Esophagus squamous epithelium (tissue), 5 donors: ENCODE results near the gene FRMD4A. TPM values are rescaled to one million over a fixed set of nuclear protein-coding genes. Genes with fewer than 3 reads are reported as not detected.

ENCODE experiments used
- DNase-seq: peaks from one replicate; lab custom pipeline; 2025; lab: John Stamatoyannopoulos, UW
- H3K27ac ChIP-seq, 4 donors: fragments of 200-600 bp; sonication (generic); one replicate each; pipeline ENCODE4 v1.5.1; 2016 to 2019; ENCODE audit warnings: mild to moderate bottlenecking in 1 of 4
- H3K27me3 ChIP-seq, 4 donors: fragments of 200-600 bp; sonication (generic); 1 replicate in 3 of 4; 2 replicates in 1 of 4; pipeline versions ENCODE4 v1.5.1 to v1.6.0; 2017 to 2021; ENCODE audit warnings: antibody characterized with exemption in 1 of 4
- H3K36me3 ChIP-seq, 3 donors: fragments of 200-600 bp; sonication (generic); one replicate each; pipeline ENCODE4 v1.5.1; 2016 to 2019
- H3K4me1 ChIP-seq, 3 donors: fragments of 200-600 bp; sonication (generic); one replicate each; pipeline ENCODE4 v1.5.1; 2017 to 2019
- H3K4me3 ChIP-seq, 4 donors: fragments of 200-600 bp; sonication (generic); 1 replicate in 3 of 4; 2 replicates in 1 of 4; pipeline ENCODE4 v1.5.1; 2016 to 2019; ENCODE audit warnings: mild to moderate bottlenecking in 2 of 4, moderate library complexity in 1 of 4
- H3K9me3 ChIP-seq, 3 donors: fragments of 200-600 bp; sonication (generic); one replicate each; pipeline ENCODE4 v1.5.1; 2016 to 2019
- POLR2A ChIP-seq, 4 donors: fragments of 450-650 bp; IDR thresholded peaks; one replicate each; pipeline ENCODE4 v1.6.1; 2017; ENCODE audit warnings: antibody characterized with exemption in 4 of 4, mild to moderate bottlenecking in 4 of 4, moderate library complexity in 3 of 4
- WGBS, 2 donors: methylation state at CpG; one replicate each; pipeline ENCODE4 v1.1.5; 2018; 5-methylcytosine and 5-hydroxymethylcytosine counted together
- intact Hi-C: fragments of 100-400 bp; cut with DNase I; formaldehyde crosslinking; loops from one replicate; pipeline ENCODE4 v1.15.0; 2022
- total RNA-seq, 4 donors: library from RNA; depleted of rRNA; stranded (reverse); fragments of >200 nt; gene quantifications; one replicate each; pipeline ENCODE4 v1.1.0, GENCODE V29; 2016
- TF ChIP-seq, protein P1 (sequence below), 6 experiments: fragments of 450-650 bp in 4 of 6; fragments of 200-600 bp in 2 of 6; sonication (generic) in 2 of 6; IDR thresholded peaks; one replicate each; pipeline ENCODE4 v1.5.1; 2016 to 2019; ENCODE audit warnings: antibody characterized with exemption in 6 of 6, mild to moderate bottlenecking in 4 of 6, moderate library complexity in 4 of 6
- donor health status: DM: yes; HTN: yes; CAD: no.

The FRMD4A gene
- total RNA-seq, 4 donors from 2014 or later = 7.3 to 15.3 (median 8.6) TPM

DNA sequence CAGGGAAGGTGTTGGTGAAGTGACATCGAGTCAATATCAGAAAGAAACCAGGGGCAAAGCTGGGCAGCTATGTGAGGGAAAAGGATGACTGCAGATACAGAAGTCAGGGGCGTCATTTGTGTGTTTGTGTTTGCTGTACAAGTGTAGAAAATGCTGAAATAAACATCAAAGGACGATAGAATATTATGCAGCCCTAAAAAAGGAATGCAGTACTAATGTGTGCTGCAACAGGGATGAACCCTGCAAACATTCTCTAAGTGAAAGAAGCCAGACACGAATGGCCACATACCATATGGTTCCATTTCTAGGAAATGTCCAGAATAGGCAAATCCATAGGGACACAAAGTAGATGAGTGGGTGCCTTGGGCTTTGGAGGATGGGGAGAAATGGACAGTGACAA is 610.0 kb downstream of the FRMD4A start:
- H3K4me3 ChIP-seq = no peak overlapping the region
- H3K27ac ChIP-seq = no peak overlapping the region
- no peak for DNase-seq
- H3K27me3 ChIP-seq = no peaks in the 10 kb centered on the region
- no peaks in the 10 kb centered on the region for H3K9me3 ChIP-seq
- TF ChIP-seq POLR2A (IDR thresholded peaks at IDR 0.05) = no peak
- WGBS, 2 donors = 78 to 83% methylated on average over 4 of the region's 4 CpGs
- peaks cover 12 to 47% (median 26%) of the 10 kb centered on the region in 3 donors for H3K4me1 ChIP-seq
- H3K36me3 ChIP-seq = no peaks in the 10 kb centered on the region
- intact Hi-C loops = no loop called here

DNA sequence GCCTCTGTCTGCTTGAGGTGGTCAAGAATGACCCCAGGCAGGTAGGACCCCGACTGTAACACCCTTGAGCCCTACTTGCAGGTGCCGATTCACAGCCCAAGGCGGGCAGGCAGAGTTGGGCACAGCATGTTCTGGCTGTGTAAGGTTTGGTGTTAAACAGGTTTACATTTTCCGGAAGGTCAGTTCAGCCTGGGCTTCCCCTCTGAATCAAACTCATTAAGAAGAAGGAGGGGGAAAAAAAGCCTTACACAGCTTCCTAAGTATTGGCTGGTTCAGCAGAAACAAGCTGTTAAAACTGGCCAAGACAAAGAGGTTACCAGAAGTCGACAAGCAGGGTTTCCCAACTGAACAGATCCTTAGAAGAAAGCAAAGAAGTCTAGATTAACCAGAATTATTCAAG is 611.3 kb downstream of the FRMD4A start:
- no peak for DNase-seq
- peaks cover 12 to 44% (median 26%) of the 10 kb centered on the region in 3 donors for H3K4me1 ChIP-seq

DNA sequence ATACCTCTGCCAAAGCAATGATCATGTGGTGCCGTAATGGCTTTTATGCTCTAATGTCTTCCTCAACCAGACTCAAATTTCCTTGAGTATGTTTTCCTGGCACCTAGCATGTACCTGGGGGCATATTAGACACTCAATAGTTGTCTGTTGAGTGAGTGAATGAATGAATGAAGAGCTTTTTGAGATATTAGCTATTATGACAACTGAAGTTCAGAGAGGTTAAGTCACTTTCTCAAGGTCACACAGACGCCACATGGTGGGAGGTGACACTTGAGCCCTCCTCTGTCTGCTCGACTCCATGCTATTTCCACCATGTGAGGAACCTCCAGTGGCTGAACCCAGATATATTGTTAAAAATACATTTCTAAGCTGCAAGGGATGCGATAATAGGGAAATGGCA is 611.9 kb downstream of the FRMD4A start:
- Histone ChIP-seq H3K4me1 (peaks cover 12 to 41% (median 26%) of the 10 kb centered on the region in 3 donors), H3K27ac (peak overlapping the region; percentile 43 to 87 (median 72)), H3K9me3 (no peaks in the 10 kb centered on the region), H3K4me3 (peak overlapping the region in 2 of 4 donors; percentile 42 to 60), H3K36me3 (no peaks in the 10 kb centered on the region), H3K27me3 (no peaks in the 10 kb centered on the region)
- TF ChIP-seq, protein P1, sequence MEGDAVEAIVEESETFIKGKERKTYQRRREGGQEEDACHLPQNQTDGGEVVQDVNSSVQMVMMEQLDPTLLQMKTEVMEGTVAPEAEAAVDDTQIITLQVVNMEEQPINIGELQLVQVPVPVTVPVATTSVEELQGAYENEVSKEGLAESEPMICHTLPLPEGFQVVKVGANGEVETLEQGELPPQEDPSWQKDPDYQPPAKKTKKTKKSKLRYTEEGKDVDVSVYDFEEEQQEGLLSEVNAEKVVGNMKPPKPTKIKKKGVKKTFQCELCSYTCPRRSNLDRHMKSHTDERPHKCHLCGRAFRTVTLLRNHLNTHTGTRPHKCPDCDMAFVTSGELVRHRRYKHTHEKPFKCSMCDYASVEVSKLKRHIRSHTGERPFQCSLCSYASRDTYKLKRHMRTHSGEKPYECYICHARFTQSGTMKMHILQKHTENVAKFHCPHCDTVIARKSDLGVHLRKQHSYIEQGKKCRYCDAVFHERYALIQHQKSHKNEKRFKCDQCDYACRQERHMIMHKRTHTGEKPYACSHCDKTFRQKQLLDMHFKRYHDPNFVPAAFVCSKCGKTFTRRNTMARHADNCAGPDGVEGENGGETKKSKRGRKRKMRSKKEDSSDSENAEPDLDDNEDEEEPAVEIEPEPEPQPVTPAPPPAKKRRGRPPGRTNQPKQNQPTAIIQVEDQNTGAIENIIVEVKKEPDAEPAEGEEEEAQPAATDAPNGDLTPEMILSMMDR (IDR thresholded peaks at IDR 0.05) = no peak
- no peak for TF ChIP-seq POLR2A (IDR thresholded peaks at IDR 0.05)
- intact Hi-C loops = no loop called here
- no peak for DNase-seq
- WGBS, 2 donors = 62 to 69% methylated on average over 3 of the region's 4 CpGs

More for the DNA sequence above, 611.3 kb downstream of the FRMD4A start:
- WGBS, 2 donors = 24 to 38% methylated on average over 3 to 5 of the region's 5 CpGs
- Histone ChIP-seq H3K9me3 (no peaks in the 10 kb centered on the region), H3K36me3 (no peaks in the 10 kb centered on the region), H3K27me3 (no peaks in the 10 kb centered on the region), H3K4me3 (no peak overlapping the region), H3K27ac (peak overlapping the region in 3 of 4 donors; percentile 43 to 87 (median 71))
- intact Hi-C loops = no loop called here
- TF ChIP-seq, protein P1 (IDR thresholded peaks at IDR 0.05) = no peak
- no peak for TF ChIP-seq POLR2A (IDR thresholded peaks at IDR 0.05)

DNA sequence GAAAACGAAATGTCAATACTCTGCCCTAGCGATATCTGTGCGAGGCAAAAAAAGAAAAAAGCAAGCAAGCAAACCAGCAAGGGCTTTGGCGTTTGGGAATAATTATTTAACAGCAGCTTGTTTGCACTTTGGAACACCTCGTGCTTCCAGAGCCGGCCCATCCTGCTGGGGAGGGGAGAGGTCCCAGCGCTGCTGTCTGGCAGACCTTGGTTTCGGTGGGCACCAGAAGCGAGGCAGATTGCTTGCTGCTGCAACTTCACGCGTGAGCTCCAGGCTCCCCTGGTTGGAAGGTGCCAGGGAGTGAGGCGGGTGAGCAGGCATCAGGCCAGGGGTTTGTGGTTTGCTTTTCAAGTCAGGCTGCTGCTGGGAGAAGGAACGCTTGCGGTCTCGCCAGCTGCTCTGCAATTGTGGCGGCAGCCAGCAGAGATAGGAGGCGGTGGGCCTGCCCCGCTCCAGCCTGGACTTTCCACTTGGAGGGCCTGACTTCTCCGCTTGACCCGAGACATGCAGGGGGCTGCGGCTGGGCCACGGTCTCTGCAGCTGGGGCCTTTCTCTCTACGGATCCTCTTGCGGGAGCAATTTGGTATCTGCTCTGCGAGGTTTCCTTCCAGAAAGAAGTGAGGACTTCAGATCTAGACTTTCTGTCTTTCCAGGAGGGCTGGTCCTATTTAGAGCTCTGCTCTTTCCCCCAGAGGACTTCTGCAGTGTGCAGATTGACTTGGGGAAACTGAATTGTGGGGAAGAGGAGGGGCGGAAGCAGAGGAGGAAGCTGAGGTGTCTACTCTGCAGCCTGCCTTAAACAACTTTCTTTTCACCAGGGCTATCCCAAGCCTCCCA is 612.6 kb downstream of the FRMD4A start:
- no peaks in the 10 kb centered on the region for H3K9me3 ChIP-seq
- no peaks in the 10 kb centered on the region for H3K36me3 ChIP-seq

DNA sequence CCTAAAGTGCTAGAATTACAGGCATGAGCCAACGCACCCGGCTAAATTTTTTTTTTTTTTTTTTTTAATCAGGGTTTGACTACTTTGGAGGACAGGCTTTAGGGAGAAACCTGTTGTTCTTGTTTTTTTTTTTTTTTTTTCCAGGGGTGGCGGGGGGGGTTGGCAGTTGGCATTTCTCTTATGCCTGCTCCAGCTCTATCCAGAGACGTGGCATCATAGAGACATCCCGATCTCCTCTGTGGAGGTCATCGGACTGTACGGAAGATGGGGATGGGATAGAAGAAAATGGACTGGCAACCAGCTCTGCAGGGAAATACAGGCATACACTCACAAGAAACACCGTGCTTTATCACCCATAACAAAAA is 613.2 kb downstream of the FRMD4A start:
- TF ChIP-seq, protein P1 (IDR thresholded peaks at IDR 0.05) = no peak
- TF ChIP-seq POLR2A (IDR thresholded peaks at IDR 0.05) = no peak
- H3K4me1 ChIP-seq = peaks cover 17 to 51% (median 26%) of the 10 kb centered on the region in 3 donors
- WGBS, 2 donors = 28 to 30% methylated on average over 5 to 7 of the region's 8 CpGs
- no peak for DNase-seq
- H3K9me3 ChIP-seq = no peaks in the 10 kb centered on the region
- no peaks in the 10 kb centered on the region for H3K27me3 ChIP-seq
- intact Hi-C loops = no loop called here
- peak overlapping the region; percentile 18 to 60 (median 42) for H3K4me3 ChIP-seq
- H3K27ac ChIP-seq = peak overlapping the region; percentile 43 to 87 (median 72)
- no peaks in the 10 kb centered on the region for H3K36me3 ChIP-seq

More for the DNA sequence above, 612.6 kb downstream of the FRMD4A start:
- Histone ChIP-seq H3K4me3 (peak overlapping the region; percentile 18 to 60 (median 42)), H3K27ac (peak overlapping the region; percentile 43 to 87 (median 72)), H3K4me1 (peaks cover 12 to 45% (median 26%) of the 10 kb centered on the region in 3 donors), H3K27me3 (no peaks in the 10 kb centered on the region)
- TF ChIP-seq, protein P1 (IDR thresholded peaks at IDR 0.05) = no peak
- no peak for TF ChIP-seq POLR2A (IDR thresholded peaks at IDR 0.05)
- intact Hi-C loops = no loop called here
- no peak for DNase-seq
- 5 to 8% methylated on average over 7 to 11 of the region's 26 CpGs for WGBS, 2 donors
